Measurements from ENCODE around the gene RGS16.

Gene RGS16

GRCh38 chr1:182570611-182570970, 33.6 kb downstream of the RGS16 start:
- no peak for DNase-seq

GRCh38 chr1:182569939-182570610, 34.1 kb downstream of the RGS16 start:
- no peak for DNase-seq

- no peak for DNase-seq
Measured at GRCh38 chr1:182568647-182569284, 35.4 kb downstream of the RGS16 start.

- DNase-seq, result no peak
Measured at GRCh38 chr1:182567629-182568028, 36.6 kb downstream of the RGS16 start.

GRCh38 chr1:182565537-182565936, 38.7 kb downstream of the RGS16 start:
- DNase-seq, result no peak

- no peak for DNase-seq
Measured at GRCh38 chr1:182564406-182565004, 39.7 kb downstream of the RGS16 start.

- no peak for DNase-seq
Measured at GRCh38 chr1:182563095-182563494, 41.1 kb downstream of the RGS16 start.

GRCh38 chr1:182561456-182561855, 42.7 kb downstream of the RGS16 start:
- no peak for DNase-seq

- DNase-seq, result no peak
Measured at GRCh38 chr1:182560392-182560984, 43.7 kb downstream of the RGS16 start.

- DNase-seq, result no peak
Measured at GRCh38 chr1:182556279-182556678, 47.9 kb downstream of the RGS16 start.

- DNase-seq, result no peak
Measured at GRCh38 chr1:182555493-182555892, 48.7 kb downstream of the RGS16 start.

GRCh38 chr1:182552527-182552926, 51.7 kb downstream of the RGS16 start:
- no peak for DNase-seq

GRCh38 chr1:182549811-182550210, 54.4 kb downstream of the RGS16 start:
- no peak for DNase-seq

GRCh38 chr1:182549346-182549745, 54.8 kb downstream of the RGS16 start:
- DNase-seq, result no peak
